ENCODE data around the gene PBX3.

PBX3 gene

GRCh38 chr9:125811002-125811401, 63.8 kb downstream of the PBX3 start:
- no peak for TF ChIP-seq CTCF (conservative IDR thresholded peaks at IDR 0.05; ENCODE audit: control insufficient read depth, insufficient read depth, low read depth, low read length)

GRCh38 chr9:125812403-125812802, 65.2 kb downstream of the PBX3 start:
- no peak overlapping the region for H3K4me3 ChIP-seq (ENCODE audit: control insufficient read depth, low read depth, low read length)
- TF ChIP-seq CTCF (conservative IDR thresholded peaks at IDR 0.05; ENCODE audit: control insufficient read depth, insufficient read depth, low read depth, low read length), result no peak
- DNase-seq (ENCODE audit: low read depth), result no peak

More at GRCh38 chr9:125811002-125811401, 63.8 kb downstream of the PBX3 start:
- DNase-seq (ENCODE audit: low read depth), result no peak
- no peak overlapping the region for H3K4me3 ChIP-seq (ENCODE audit: control insufficient read depth, low read depth, low read length)

- no peak for TF ChIP-seq CTCF (conservative IDR thresholded peaks at IDR 0.05; ENCODE audit: control insufficient read depth, insufficient read depth, low read depth, low read length)
- no peak overlapping the region for H3K4me3 ChIP-seq (ENCODE audit: control insufficient read depth, low read depth, low read length)
- DNase-seq (ENCODE audit: low read depth), result peak; percentile 28
Measured at GRCh38 chr9:125815568-125815967, 68.4 kb downstream of the PBX3 start.

- no peak for TF ChIP-seq CTCF (conservative IDR thresholded peaks at IDR 0.05; ENCODE audit: control insufficient read depth, insufficient read depth, low read depth, low read length)
- no peak for DNase-seq (ENCODE audit: low read depth)
- no peak overlapping the region for H3K4me3 ChIP-seq (ENCODE audit: control insufficient read depth, low read depth, low read length)
Measured at GRCh38 chr9:125816321-125816720, 69.1 kb downstream of the PBX3 start.

GRCh38 chr9:125820100-125820804, 73.1 kb downstream of the PBX3 start:
- H3K4me3 ChIP-seq (ENCODE audit: control insufficient read depth, low read depth, low read length), result no peak overlapping the region
- TF ChIP-seq CTCF (conservative IDR thresholded peaks at IDR 0.05; ENCODE audit: control insufficient read depth, insufficient read depth, low read depth, low read length), result no peak
- no peak for DNase-seq (ENCODE audit: low read depth)

GRCh38 chr9:125821078-125821477, 73.9 kb downstream of the PBX3 start:
- no peak overlapping the region for H3K4me3 ChIP-seq (ENCODE audit: control insufficient read depth, low read depth, low read length)
- TF ChIP-seq CTCF (conservative IDR thresholded peaks at IDR 0.05; ENCODE audit: control insufficient read depth, insufficient read depth, low read depth, low read length), result no peak
- DNase-seq (ENCODE audit: low read depth), result no peak

All from fibroblast of mammary gland (primary cell).